Hepatocyte (in vitro differentiated cells): ENCODE results near the gene USP6NL. TPM values are rescaled to one million over a fixed set of nuclear protein-coding genes. Genes with fewer than 3 reads are reported as not detected.

ENCODE experiments used
- DNase-seq: peaks from one replicate; pipeline ENCODE4 v3.0.0-alpha.2; 2016; ENCODE audit warnings: low spot score
- H2AFZ ChIP-seq: fragments of 200-600 bp; sonication (generic); 2 replicates; pipeline ENCODE4 v1.6.0; 2016; ENCODE audit warnings: antibody characterized with exemption, mild to moderate bottlenecking
- H3K27ac ChIP-seq: fragments of 200-600 bp; sonication (generic); 2 replicates; pipeline ENCODE4 v1.5.1; 2016; ENCODE audit warnings: mild to moderate bottlenecking
- H3K27me3 ChIP-seq: fragments of 200-600 bp; sonication (generic); 2 replicates; pipeline ENCODE4 v1.6.1; 2016
- H3K36me3 ChIP-seq: fragments of 200-600 bp; sonication (generic); replicated peaks from 2 replicates; pipeline ENCODE4 v1.5.1; 2016; ENCODE audit warnings: low read depth; ENCODE audit not compliant: insufficient read depth
- H3K4me1 ChIP-seq: fragments of 200-600 bp; sonication (generic); 2 replicates; pipeline ENCODE4 v1.5.1; 2016; ENCODE audit warnings: mild to moderate bottlenecking, moderate library complexity; ENCODE audit not compliant: insufficient read depth
- H3K4me2 ChIP-seq: fragments of 200-600 bp; sonication (generic); 2 replicates; pipeline ENCODE4 v1.6.0; 2016
- H3K4me3 ChIP-seq: fragments of 200-600 bp; sonication (generic); 2 replicates; pipeline ENCODE4 v1.5.1; 2016; ENCODE audit warnings: mild to moderate bottlenecking
- H3K79me2 ChIP-seq: fragments of 200-600 bp; sonication (generic); 2 replicates; pipeline ENCODE4 v1.6.0; 2017; ENCODE audit warnings: mild to moderate bottlenecking
- H3K9me2 ChIP-seq: fragments of 200-600 bp; sonication (generic); replicated peaks from 2 replicates; pipeline ENCODE4 v1.6.0; 2017; ENCODE audit warnings: mild to moderate bottlenecking; ENCODE audit not compliant: insufficient read depth
- H3K9me3 ChIP-seq: fragments of 200-600 bp; sonication (generic); 2 replicates; pipeline ENCODE4 v1.5.1; 2016; ENCODE audit warnings: low read depth, mild to moderate bottlenecking
- H4K20me1 ChIP-seq: fragments of 200-600 bp; sonication (generic); 2 replicates; pipeline ENCODE4 v1.6.0; 2016; ENCODE audit warnings: mild to moderate bottlenecking; ENCODE audit not compliant: insufficient read depth, poor library complexity, severe bottlenecking
- CTCF ChIP-seq: fragments of 200-600 bp; sonication (generic); IDR thresholded peaks from 2 replicates; pipeline ENCODE4 v1.5.1; 2016; ENCODE audit warnings: antibody characterized with exemption, mild to moderate bottlenecking; ENCODE audit not compliant: poor library complexity
- EZH2 ChIP-seq: fragments of 200-600 bp; sonication (generic); IDR thresholded peaks from 2 replicates; pipeline ENCODE4 v1.6.1; 2016; ENCODE audit warnings: antibody characterized with exemption, mild to moderate bottlenecking, borderline replicate concordance
- EZH2phosphoT487 ChIP-seq: fragments of 200-600 bp; sonication (generic); IDR thresholded peaks from one replicate; pipeline ENCODE4 v1.6.1; 2018; ENCODE audit warnings: antibody characterized with exemption, mild to moderate bottlenecking, low read depth, moderate library complexity; ENCODE audit not compliant: unreplicated experiment, severe bottlenecking
- WGBS: methylation state at CpG from one replicate; pipeline ENCODE4 v1.1.6; 2016; ENCODE audit warnings: low lambda C conversion rate; ENCODE audit errors: missing lambda C conversion rate; 5-methylcytosine and 5-hydroxymethylcytosine counted together
- polyA plus RNA-seq: library from polyadenylated mRNA; unstranded; fragments of >200 nt; fragmentation: Nextera tagmentation; extraction: Ambion mirVana; gene quantifications from 2 replicates; pipeline ENCODE4 v1.2.1, GENCODE V29; 2016
- total RNA-seq: library from RNA; depleted of rRNA; stranded (reverse); fragments of >200 nt; gene quantifications from 2 replicates; pipeline ENCODE4 v1.2.3, GENCODE V29; 2014

USP6NL gene
- total and polyA plus RNA-seq, 2 experiments from 2014 or later = 14.9 to 20.8 TPM

GRCh38 chr10:11595395-11595692, 16.1 kb downstream of the USP6NL start:
- Histone ChIP-seq H3K9me2 (no peaks in the 10 kb centered on the region), H3K4me3 (no peak overlapping the region), H3K27ac (peak overlapping the region; percentile 25), H3K36me3 (no peaks in the 10 kb centered on the region), H2AFZ (no peak overlapping the region), H3K79me2 (peaks cover 100% of the 10 kb centered on the region), H3K27me3 (no peaks in the 10 kb centered on the region), H3K4me2 (no peak overlapping the region), H3K9me3 (no peaks in the 10 kb centered on the region), H3K4me1 (no peaks in the 10 kb centered on the region), H4K20me1 (no peaks in the 10 kb centered on the region)
- WGBS = 68% methylated on average over 1 of the region's 1 CpG
- DNase-seq = no peak
- TF ChIP-seq CTCF = no peak
- no peak for TF ChIP-seq EZH2
- no peak for TF ChIP-seq EZH2phosphoT487

- Histone ChIP-seq H3K4me1 (no peaks in the 10 kb centered on the region), H3K4me3 (no peak overlapping the region), H3K9me3 (no peaks in the 10 kb centered on the region), H3K27me3 (no peaks in the 10 kb centered on the region), H4K20me1 (no peaks in the 10 kb centered on the region), H3K79me2 (peaks cover 100% of the 10 kb centered on the region), H3K4me2 (no peak overlapping the region), H3K9me2 (no peaks in the 10 kb centered on the region), H2AFZ (no peak overlapping the region), H3K27ac (peak overlapping the region; percentile 25), H3K36me3 (no peaks in the 10 kb centered on the region)
- 87% methylated on average over 6 of the region's 6 CpGs for WGBS
- DNase-seq = no peak
- TF ChIP-seq CTCF = no peak
- no peak for TF ChIP-seq EZH2phosphoT487
- TF ChIP-seq EZH2 = no peak
Measured at GRCh38 chr10:11594589-11595394, 16.7 kb downstream of the USP6NL start.

GRCh38 chr10:11593612-11594011, 17.8 kb downstream of the USP6NL start:
- H3K27me3 ChIP-seq = no peaks in the 10 kb centered on the region
- no peak for DNase-seq
- WGBS = 96% methylated on average over 7 of the region's 7 CpGs
- no peak overlapping the region for H2AFZ ChIP-seq
- TF ChIP-seq EZH2phosphoT487 (no peak), EZH2 (no peak), CTCF (no peak)
- no peaks in the 10 kb centered on the region for H3K9me2 ChIP-seq
- H4K20me1 ChIP-seq = no peaks in the 10 kb centered on the region
- H3K4me3 ChIP-seq = no peak overlapping the region
- H3K27ac ChIP-seq = no peak overlapping the region
- peaks cover 8% of the 10 kb centered on the region for H3K4me1 ChIP-seq
- H3K9me3 ChIP-seq = no peaks in the 10 kb centered on the region
- peaks cover 99% of the 10 kb centered on the region for H3K79me2 ChIP-seq
- no peaks in the 10 kb centered on the region for H3K36me3 ChIP-seq
- H3K4me2 ChIP-seq = no peak overlapping the region
